MG63 (cell line): Measurements from ENCODE around the gene PET117. TPM values are rescaled to one million over a fixed set of nuclear protein-coding genes. Genes with fewer than 3 reads are reported as not detected.

Source experiments
- DNase-seq: peaks from one replicate; pipeline ENCODE4 v3.0.0-alpha.2; 2020
- H3K27me3 ChIP-seq: fragments of 250-450 bp; sonication (Bioruptor Pico); 2 replicates; pipeline ENCODE4 v1.5.1; 2020; ENCODE audit warnings: mild to moderate bottlenecking, moderate library complexity
- H3K36me3 ChIP-seq: fragments of 250-450 bp; sonication (Bioruptor Pico); 2 replicates; pipeline ENCODE4 v1.5.1; 2020; ENCODE audit warnings: mild to moderate bottlenecking, moderate library complexity
- H3K4me3 ChIP-seq: fragments of 250-450 bp; sonication (Bioruptor Pico); 2 replicates; pipeline ENCODE4 v1.5.1; 2020; ENCODE audit warnings: mild to moderate bottlenecking, moderate library complexity
- H3K9me3 ChIP-seq: fragments of 250-450 bp; sonication (Bioruptor Pico); 2 replicates; pipeline ENCODE4 v1.5.1; 2020; ENCODE audit warnings: mild to moderate bottlenecking, moderate library complexity
- total RNA-seq: library from RNA; depleted of rRNA; stranded (reverse); fragments of >200 nt; shearing (Covaris generic); gene quantifications from 2 replicates; pipeline ENCODE4 v1.2.3, GENCODE V29; 2014; ENCODE audit warnings: low replicate concordance; rRNA removed

PET117 gene
- total RNA-seq, 1 experiment from 2014 or later, result 7.3 TPM

DNA sequence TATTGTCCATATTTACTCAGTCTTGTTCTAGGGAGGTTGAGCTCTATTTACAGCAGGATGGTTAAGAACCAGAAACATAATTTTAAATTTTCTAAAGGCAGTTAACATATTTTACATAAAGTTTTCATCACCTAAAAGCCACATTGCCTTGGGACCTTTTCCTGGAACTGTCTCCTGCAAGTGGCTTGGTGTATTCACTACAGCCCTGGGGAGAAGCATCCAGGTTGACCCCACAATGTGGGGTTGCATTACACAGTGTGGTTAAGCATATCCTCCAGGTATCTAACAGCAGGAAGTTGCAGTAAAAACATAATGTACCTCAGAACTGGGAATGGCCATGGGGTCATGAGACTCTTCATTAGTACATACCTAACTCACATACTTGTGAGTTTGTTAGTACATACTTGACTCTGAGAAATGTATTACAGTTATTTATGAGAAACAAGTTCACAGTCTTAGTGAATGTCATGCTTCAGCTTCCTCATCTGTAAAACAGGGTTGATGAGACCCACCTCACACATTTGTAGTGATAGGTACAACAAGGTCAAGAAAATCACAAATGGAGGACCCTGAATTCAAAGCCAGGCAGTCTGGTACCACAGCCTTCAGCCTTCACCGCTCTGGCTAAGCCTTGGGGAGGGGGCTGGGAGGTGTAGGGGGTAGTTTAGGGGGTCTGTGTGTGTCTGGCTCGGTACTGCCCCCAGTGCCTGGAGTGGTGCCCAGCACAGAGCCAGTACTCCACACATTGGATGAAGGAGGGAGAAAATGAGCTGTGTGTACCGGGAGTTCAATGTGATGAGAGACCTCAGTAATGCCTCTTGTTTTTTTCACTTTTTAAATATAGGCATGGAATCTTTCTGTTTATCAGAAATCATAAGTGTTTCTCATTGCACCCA is 52.9 kb downstream of the PET117 start:
- no peak for DNase-seq
- H3K4me3 ChIP-seq, result no peak overlapping the region
- H3K9me3 ChIP-seq, result no peaks in the 10 kb centered on the region
- no peaks in the 10 kb centered on the region for H3K36me3 ChIP-seq
- H3K27me3 ChIP-seq, result no peaks in the 10 kb centered on the region

DNA sequence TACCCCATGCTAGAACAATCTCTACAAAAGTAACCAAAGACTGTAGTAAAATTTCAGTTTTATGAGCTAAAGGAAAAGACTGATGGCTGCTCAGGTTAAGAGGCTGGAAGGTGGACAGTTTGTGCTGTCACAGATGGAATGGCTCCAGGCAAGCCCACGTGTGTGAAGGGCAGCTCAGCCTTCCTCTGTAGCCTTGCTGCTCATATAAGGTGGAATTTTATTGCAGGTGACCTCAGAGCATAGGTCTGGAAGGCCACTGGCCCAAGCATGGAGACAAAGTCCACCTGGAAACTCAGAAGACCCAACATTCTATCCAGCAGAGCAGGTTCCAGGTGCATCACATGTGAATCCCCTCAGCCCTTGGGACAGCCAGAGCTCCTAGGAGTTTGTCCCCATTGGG is 53.6 kb downstream of the PET117 start:
- no peak overlapping the region for H3K4me3 ChIP-seq
- no peaks in the 10 kb centered on the region for H3K9me3 ChIP-seq
- H3K27me3 ChIP-seq, result no peaks in the 10 kb centered on the region
- no peaks in the 10 kb centered on the region for H3K36me3 ChIP-seq
- DNase-seq, result no peak

Other genes with a start within 250 kb of the PET117 start
- gene SNX5, start 169.1 kb upstream of the PET117 start, total RNA-seq, result 78.5 and 99.6 TPM in 2 replicates
- 20.6 and 23.5 TPM in 2 replicates for gene MGME1, start 168.8 kb upstream of the PET117 start, total RNA-seq
- gene OVOL2, start 79.9 kb upstream of the PET117 start, total RNA-seq, result not detected in 2 replicates
- 9.9 and 13.1 TPM in 2 replicates for gene KAT14, start within 50 bp of the PET117 start, total RNA-seq
- gene ZNF133, start 150.7 kb downstream of the PET117 start, total RNA-seq, result 3.7 and 5.4 TPM in 2 replicates